HepG2 (cell line): Measurements from ENCODE around the gene GPR148.
"Not testable (repeated sequence)": the region's sequence is repeated elsewhere in the genome, so short reads cannot be mapped to it uniquely, and the experiment has no call there.

Source experiments
- HNF4A ChIP-seq: sonication (generic); formaldehyde crosslinking; IDR thresholded peaks from 2 replicates; pipeline ENCODE4 v1.4.0; 2020; ENCODE audit warnings: missing genetic modification reagents
- JUNB ChIP-seq: sonication (generic); formaldehyde crosslinking; IDR thresholded peaks from 2 replicates; pipeline ENCODE4 v1.8.0; 2022; ENCODE audit warnings: missing genetic modification reagents, mild to moderate bottlenecking, borderline replicate concordance
- POLR2AphosphoS5 ChIP-seq: IDR thresholded peaks from 2 replicates; pipeline ENCODE4 v1.6.1; 2012; ENCODE audit warnings: low read depth, low read length
- SMAD1 ChIP-seq: sonication (generic); formaldehyde crosslinking; IDR thresholded peaks from 2 replicates; pipeline ENCODE4 v1.4.0; 2020; ENCODE audit warnings: missing genetic modification reagents, low read depth, mild to moderate bottlenecking, borderline replicate concordance
- ZNF747 ChIP-seq: sonication (generic); formaldehyde crosslinking; IDR thresholded peaks from 2 replicates; pipeline ENCODE4 v1.8.1; 2023; ENCODE audit warnings: missing genetic modification reagents, mild to moderate bottlenecking, borderline replicate concordance
- ZNF879 ChIP-seq: sonication (generic); formaldehyde crosslinking; IDR thresholded peaks from 2 replicates; pipeline ENCODE4 v1.8.1; 2023; ENCODE audit warnings: missing genetic modification reagents
- TF ChIP-seq, protein P1 (sequence below), 2 experiments: sonication (generic) in 1 of 2; formaldehyde crosslinking in 1 of 2; IDR thresholded peaks; 2 replicates each; pipeline versions ENCODE4 v1.4.0 to v1.6.1; 2018 to 2020; ENCODE audit warnings: missing genetic modification reagents in 2 of 2, borderline replicate concordance in 1 of 2, low read depth in 1 of 2, mild to moderate bottlenecking in 1 of 2, missing biosample characterization in 1 of 2
- TF ChIP-seq, protein P2 (sequence below): sonication (generic); formaldehyde crosslinking; IDR thresholded peaks from 2 replicates; pipeline ENCODE4 v1.5.0; 2020; ENCODE audit warnings: missing genetic modification reagents
- TF ChIP-seq, protein P3 (sequence below): sonication (generic); formaldehyde crosslinking; conservative IDR thresholded peaks from 2 replicates; pipeline ENCODE4 v1.4.0; 2020; ENCODE audit warnings: missing genetic modification reagents

DNA sequence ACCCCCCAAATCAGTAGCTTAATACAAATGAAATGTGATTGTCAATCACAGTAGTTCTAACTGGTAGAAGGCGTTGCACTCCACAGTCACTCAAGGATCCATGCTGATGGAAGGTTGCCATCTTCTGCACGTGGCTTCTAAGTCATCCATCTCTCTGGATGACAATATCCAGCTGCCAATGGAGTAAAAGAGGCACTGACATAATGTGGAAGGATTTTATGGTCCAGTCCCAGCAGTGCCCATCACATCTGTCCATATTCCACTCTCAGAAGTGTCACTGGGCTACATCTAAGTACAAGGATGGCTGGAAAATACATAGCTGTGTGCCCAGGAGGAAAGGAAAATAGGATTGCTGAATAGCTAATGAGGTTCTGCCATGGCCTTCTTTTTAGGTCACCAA lies 14.1 kb upstream of the GPR148 start:
- TF ChIP-seq, protein P1, sequence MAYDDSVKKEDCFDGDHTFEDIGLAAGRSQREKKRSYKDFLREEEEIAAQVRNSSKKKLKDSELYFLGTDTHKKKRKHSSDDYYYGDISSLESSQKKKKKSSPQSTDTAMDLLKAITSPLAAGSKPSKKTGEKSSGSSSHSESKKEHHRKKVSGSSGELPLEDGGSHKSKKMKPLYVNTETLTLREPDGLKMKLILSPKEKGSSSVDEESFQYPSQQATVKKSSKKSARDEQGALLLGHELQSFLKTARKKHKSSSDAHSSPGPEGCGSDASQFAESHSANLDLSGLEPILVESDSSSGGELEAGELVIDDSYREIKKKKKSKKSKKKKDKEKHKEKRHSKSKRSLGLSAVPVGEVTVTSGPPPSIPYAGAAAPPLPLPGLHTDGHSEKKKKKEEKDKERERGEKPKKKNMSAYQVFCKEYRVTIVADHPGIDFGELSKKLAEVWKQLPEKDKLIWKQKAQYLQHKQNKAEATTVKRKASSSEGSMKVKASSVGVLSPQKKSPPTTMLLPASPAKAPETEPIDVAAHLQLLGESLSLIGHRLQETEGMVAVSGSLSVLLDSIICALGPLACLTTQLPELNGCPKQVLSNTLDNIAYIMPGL (CRISPR knock-in tag; IDR thresholded peaks at IDR 0.05; ENCODE audit: borderline replicate concordance in 1 of 2, low read depth in 1 of 2), result not testable (repeated sequence)
- TF ChIP-seq, protein P2, sequence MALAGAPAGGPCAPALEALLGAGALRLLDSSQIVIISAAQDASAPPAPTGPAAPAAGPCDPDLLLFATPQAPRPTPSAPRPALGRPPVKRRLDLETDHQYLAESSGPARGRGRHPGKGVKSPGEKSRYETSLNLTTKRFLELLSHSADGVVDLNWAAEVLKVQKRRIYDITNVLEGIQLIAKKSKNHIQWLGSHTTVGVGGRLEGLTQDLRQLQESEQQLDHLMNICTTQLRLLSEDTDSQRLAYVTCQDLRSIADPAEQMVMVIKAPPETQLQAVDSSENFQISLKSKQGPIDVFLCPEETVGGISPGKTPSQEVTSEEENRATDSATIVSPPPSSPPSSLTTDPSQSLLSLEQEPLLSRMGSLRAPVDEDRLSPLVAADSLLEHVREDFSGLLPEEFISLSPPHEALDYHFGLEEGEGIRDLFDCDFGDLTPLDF, result not testable (repeated sequence)
- TF ChIP-seq, protein P3, sequence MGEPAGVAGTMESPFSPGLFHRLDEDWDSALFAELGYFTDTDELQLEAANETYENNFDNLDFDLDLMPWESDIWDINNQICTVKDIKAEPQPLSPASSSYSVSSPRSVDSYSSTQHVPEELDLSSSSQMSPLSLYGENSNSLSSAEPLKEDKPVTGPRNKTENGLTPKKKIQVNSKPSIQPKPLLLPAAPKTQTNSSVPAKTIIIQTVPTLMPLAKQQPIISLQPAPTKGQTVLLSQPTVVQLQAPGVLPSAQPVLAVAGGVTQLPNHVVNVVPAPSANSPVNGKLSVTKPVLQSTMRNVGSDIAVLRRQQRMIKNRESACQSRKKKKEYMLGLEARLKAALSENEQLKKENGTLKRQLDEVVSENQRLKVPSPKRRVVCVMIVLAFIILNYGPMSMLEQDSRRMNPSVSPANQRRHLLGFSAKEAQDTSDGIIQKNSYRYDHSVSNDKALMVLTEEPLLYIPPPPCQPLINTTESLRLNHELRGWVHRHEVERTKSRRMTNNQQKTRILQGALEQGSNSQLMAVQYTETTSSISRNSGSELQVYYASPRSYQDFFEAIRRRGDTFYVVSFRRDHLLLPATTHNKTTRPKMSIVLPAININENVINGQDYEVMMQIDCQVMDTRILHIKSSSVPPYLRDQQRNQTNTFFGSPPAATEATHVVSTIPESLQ (CRISPR knock-in tag), result not testable (repeated sequence)
- not testable (repeated sequence) for TF ChIP-seq HNF4A (CRISPR knock-in tag); JUNB (CRISPR knock-in tag); SMAD1 (CRISPR knock-in tag); POLR2AphosphoS5; ZNF747 (CRISPR knock-in tag); ZNF879 (CRISPR knock-in tag)
